Urinary bladder (tissue), 4 donors: ENCODE results near the gene EPHA2. TPM values are rescaled to one million over a fixed set of nuclear protein-coding genes. Genes with fewer than 3 reads are reported as not detected.

Source experiments
- DNase-seq: peaks from one replicate; pipeline ENCODE4 v3.0.0-alpha.2; 2015; ENCODE audit errors: extremely low spot score
- H3K27ac ChIP-seq: one replicate; pipeline ENCODE4 v1.5.1; 2013; ENCODE audit warnings: low read depth, mild to moderate bottlenecking, moderate library complexity
- H3K36me3 ChIP-seq: one replicate; pipeline ENCODE4 v1.6.1; 2013; ENCODE audit warnings: mild to moderate bottlenecking, moderate library complexity; ENCODE audit not compliant: insufficient read depth
- H3K4me1 ChIP-seq: one replicate; pipeline ENCODE4 v1.6.1; 2013; ENCODE audit warnings: mild to moderate bottlenecking, moderate library complexity; ENCODE audit not compliant: insufficient read depth
- H3K4me3 ChIP-seq: one replicate; pipeline ENCODE4 v1.5.1; 2013; ENCODE audit warnings: low read depth, low read length
- WGBS: extraction: QIAGEN DNeasy Blood & Tissue Kit; methylation state at CpG from one replicate; pipeline ENCODE4 v1.1.7; 2013; 5-methylcytosine and 5-hydroxymethylcytosine counted together
- polyA plus RNA-seq: library from polyadenylated mRNA; stranded (reverse); fragments of 200-250 nt; gene quantifications from one replicate; pipeline ENCODE4 v1.2.3, GENCODE V29; 2013
- total RNA-seq: library from RNA; depleted of rRNA; stranded (reverse); fragments of >200 nt; gene quantifications from one replicate; pipeline ENCODE4 v1.2.3, GENCODE V29; 2014
- donor health status: healthy with polysubstance abuse.
- donor health status: healthy.

The EPHA2 gene
- total and polyA plus RNA-seq, 2 donors: 11.3 to 16.2 TPM

DNA sequence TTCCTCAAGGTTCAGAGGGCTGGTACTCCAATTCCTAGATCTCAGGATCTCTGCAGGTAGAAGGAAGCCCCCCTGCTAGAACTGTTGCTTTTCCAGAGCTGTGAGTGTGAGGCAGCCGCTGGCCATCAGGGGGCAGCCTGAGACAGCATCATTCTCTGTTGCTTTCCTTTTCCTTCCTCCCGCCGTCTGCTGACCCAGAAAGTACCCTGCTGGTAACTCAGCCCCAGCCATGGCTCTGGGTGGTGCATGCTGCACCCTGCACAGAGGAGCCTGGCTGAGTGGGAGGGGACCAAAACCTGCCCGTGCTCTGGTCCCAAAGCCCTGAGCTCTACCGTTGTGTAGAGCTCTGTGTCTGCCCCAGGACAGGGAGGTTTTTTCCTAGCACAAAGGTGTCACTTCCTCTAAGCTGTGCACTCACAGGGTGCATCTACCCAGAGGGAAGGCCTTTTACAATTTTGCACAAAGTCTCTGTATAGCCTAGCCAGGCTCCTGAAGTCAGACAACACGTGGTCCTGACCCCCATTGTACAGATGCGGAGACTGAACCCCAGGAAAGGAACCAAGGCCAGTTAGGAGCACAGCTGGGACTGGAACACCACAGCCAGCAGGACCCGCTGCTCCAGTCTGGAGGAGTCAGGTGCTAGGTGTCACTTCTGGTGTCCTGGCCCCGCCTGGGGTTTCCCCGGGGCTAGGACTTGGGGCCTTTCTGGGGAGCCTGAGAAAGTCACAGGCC lies 76.8 kb downstream of the EPHA2 start:
- WGBS: 35% methylated on average over 10 of the region's 10 CpGs
- Histone ChIP-seq H3K36me3 (no peaks in the 10 kb centered on the region), H3K4me1 (no peaks in the 10 kb centered on the region), H3K4me3 (no peak overlapping the region), H3K27ac (no peak overlapping the region)
- no peak for DNase-seq

DNA sequence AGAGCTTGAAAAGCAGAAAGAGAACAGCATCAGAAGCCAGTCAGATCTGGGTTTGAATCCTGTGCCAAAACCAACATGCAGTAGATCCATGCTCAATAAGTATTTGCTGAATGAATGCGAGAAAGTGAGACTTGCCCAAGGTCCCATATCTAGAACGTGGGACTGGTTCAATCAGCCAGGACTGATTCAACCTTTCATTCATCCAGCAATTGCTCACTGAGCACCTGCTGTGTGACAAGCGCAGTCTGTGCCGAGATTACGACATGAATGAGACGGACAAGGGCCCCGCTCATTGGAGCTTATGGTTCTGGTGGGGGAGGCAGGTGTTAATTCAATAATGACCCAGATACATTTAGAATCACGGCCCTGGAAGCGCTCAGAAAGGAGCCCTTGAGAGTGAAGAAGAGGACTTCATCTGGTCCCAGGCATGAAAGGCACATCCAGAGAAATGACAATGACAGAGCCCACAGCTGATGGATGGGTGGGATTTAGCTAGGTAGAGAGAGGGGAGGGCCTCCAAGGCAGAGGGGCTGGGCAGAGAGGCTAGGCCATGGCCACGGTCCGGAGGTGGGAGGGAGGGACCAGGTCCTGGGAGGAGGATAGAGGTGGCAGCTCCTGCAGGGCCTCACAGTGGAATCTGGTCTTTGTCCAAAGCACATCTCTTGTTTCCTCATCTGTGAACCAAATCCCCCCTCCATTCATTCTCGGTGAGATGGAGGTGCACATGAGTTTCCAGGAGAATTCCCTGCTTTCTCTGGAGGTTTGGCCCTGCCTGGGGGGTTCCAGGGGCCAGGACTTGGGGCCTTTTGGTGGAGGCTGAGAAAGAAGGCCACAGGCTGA lies 78.2 kb downstream of the EPHA2 start:
- Histone ChIP-seq H3K27ac (no peak overlapping the region), H3K36me3 (no peaks in the 10 kb centered on the region), H3K4me1 (no peaks in the 10 kb centered on the region), H3K4me3 (no peak overlapping the region)
- no peak for DNase-seq
- WGBS: 87% methylated on average over 12 of the region's 12 CpGs

DNA sequence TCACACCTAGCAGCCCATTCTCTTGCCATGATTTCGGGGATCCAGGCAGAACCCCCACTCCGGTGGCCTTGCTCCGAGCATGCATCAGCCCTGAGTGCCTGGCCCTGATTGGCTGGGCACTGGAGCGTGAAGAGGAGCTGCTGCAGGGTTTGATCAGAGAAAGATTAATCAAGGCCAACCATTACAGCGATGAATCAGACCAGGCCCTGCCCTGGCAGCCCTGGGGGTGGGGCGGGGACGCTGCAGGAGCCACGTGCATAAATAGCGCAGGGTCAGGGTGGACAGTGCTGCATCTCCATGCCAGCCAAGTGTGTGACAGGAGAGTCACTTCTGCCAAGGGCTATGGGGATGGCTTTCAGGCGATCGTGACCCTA lies 79.0 kb downstream of the EPHA2 start:
- no peaks in the 10 kb centered on the region for H3K36me3 ChIP-seq
- H3K27ac ChIP-seq: no peak overlapping the region
- DNase-seq: no peak
- H3K4me3 ChIP-seq: no peak overlapping the region
- 87% methylated on average over 11 of the region's 11 CpGs for WGBS
- no peaks in the 10 kb centered on the region for H3K4me1 ChIP-seq

DNA sequence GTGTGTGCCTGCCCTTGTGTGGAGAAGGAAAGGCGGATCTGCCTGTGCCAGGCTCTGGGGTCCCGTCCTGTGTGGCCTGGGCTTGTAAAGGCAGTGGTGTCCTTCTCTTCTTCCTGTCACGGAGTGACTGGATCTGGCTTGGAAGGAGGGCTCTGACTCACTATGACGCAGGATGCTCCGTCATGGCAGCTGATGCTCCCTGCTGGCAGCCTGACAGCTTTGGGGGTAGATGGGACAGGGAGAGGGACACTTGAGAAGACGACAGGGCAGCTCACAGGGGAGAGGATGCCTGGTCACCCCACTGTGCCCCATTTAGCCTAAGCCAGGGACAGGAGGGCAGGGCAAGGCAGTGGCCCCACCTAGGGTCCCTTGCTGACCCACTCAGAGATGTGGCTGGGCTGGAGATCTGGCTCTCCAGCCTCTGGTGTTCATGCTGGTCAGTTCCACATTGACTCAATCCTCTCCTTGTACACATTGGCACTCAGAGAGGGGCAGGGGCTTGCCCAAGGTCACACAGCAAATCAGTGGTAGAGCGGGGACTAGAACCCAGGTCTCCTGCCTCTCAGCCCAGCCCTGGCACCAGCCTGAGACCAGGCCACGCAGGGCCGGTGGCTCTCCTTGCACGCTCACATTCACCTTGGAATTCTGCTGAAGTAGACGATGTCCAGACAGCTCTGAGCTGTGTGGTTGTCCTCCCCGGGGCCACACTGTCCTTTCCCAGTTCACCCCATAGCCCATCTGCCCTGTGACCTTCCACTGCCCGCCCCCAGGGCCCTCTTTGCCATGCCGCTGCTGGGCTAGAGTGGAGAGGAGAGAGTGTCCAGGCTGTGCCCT lies 79.6 kb downstream of the EPHA2 start:
- H3K4me3 ChIP-seq: no peak overlapping the region
- H3K36me3 ChIP-seq: no peaks in the 10 kb centered on the region
- H3K4me1 ChIP-seq: no peaks in the 10 kb centered on the region
- H3K27ac ChIP-seq: no peak overlapping the region
- 81% methylated on average over 14 of the region's 14 CpGs for WGBS
- DNase-seq: no peak

DNA sequence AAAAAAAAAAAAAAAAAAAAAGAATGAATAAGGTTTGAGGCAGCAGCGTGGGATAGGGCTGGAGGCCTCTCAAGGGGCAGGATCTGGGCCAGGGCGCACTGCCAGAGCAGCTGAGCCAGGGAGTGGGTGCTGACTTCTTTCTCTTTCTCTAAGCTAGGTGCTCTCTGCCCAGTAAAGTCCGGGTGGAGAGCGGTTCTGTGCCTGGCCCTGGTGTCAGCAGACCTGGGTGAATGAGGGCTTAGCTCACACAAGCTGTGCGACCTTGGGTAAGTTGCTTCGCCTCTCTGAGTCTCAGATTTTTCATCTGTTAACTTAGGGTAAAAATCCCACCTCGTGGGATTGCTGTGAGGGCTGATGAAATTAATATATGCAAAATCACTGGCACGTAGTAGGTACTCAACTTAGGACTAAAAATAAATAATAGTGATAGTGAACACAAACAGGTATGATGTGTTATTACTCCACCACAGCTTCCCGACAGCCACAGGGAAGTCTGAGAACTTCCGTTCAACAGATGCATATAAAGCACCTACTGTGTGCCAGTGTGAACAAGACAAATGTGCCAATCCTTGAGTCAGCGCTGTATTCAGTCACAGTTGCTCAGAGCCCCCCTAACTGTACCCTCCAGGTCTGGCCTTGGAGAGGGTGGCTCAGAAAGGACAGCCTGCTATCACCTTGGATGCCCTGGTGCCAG lies 80.4 kb downstream of the EPHA2 start:
- no peak overlapping the region for H3K27ac ChIP-seq
- no peaks in the 10 kb centered on the region for H3K4me1 ChIP-seq
- H3K36me3 ChIP-seq: no peaks in the 10 kb centered on the region
- H3K4me3 ChIP-seq: no peak overlapping the region
- 69% methylated on average over 11 of the region's 11 CpGs for WGBS
- no peak for DNase-seq

Other genes with a start within 250 kb of the EPHA2 start
- gene ZBTB17, start 180.0 kb downstream of the EPHA2 start, total RNA-seq: 17.1 TPM
- gene ZBTB17, start 180.0 kb downstream of the EPHA2 start, polyA plus RNA-seq: 30.4 TPM
- gene SRARP, start 151.8 kb downstream of the EPHA2 start, total RNA-seq: not detected
- 0.03 TPM for gene SRARP, start 151.8 kb downstream of the EPHA2 start, polyA plus RNA-seq
- gene HSPB7, start 138.0 kb downstream of the EPHA2 start, total RNA-seq: 13.0 TPM
- gene HSPB7, start 138.0 kb downstream of the EPHA2 start, polyA plus RNA-seq: 144 TPM
- not detected for gene CLCNKA, start 134.0 kb downstream of the EPHA2 start, total RNA-seq
- 0.09 TPM for gene CLCNKA, start 134.0 kb downstream of the EPHA2 start, polyA plus RNA-seq
- gene CLCNKB, start 112.3 kb downstream of the EPHA2 start, total RNA-seq: 0.95 TPM
- 0.10 TPM for gene CLCNKB, start 112.3 kb downstream of the EPHA2 start, polyA plus RNA-seq
- gene FAM131C, start 82.4 kb downstream of the EPHA2 start, total RNA-seq: not detected
- 0.30 TPM for gene FAM131C, start 82.4 kb downstream of the EPHA2 start, polyA plus RNA-seq
- gene ARHGEF19, start 56.6 kb upstream of the EPHA2 start, total RNA-seq: 6.9 TPM
- gene ARHGEF19, start 56.6 kb upstream of the EPHA2 start, polyA plus RNA-seq: 15.2 TPM
- gene CPLANE2, start 81.1 kb upstream of the EPHA2 start, total RNA-seq: 3.2 TPM
- 8.5 TPM for gene CPLANE2, start 81.1 kb upstream of the EPHA2 start, polyA plus RNA-seq
- gene FBXO42, start 196.4 kb upstream of the EPHA2 start, total RNA-seq: 25.7 TPM
- gene FBXO42, start 196.4 kb upstream of the EPHA2 start, polyA plus RNA-seq: 28.2 TPM
- 17.8 TPM for gene SZRD1, start 211.2 kb upstream of the EPHA2 start, total RNA-seq
- gene SZRD1, start 211.2 kb upstream of the EPHA2 start, polyA plus RNA-seq: 115 TPM